ES-I3 (cell line): ENCODE data around the gene PPFIBP2.

Experiments used
- H3K36me3 ChIP-seq: 2 replicates; pipeline ENCODE4 v1.6.1; 2013; ENCODE audit warnings: mild to moderate bottlenecking, low read length, control low read depth, moderate library complexity; ENCODE audit not compliant: insufficient read depth
- H3K4me1 ChIP-seq: 2 replicates; pipeline ENCODE4 v1.6.1; 2013; ENCODE audit warnings: mild to moderate bottlenecking, control low read depth, low read length; ENCODE audit not compliant: insufficient read depth
- H3K9ac ChIP-seq: 2 replicates; pipeline ENCODE4 v1.6.1; 2013; ENCODE audit warnings: low read depth, mild to moderate bottlenecking, low read length, moderate library complexity
- H3K9me3 ChIP-seq: 2 replicates; pipeline ENCODE4 v1.6.1; 2013; ENCODE audit warnings: mild to moderate bottlenecking, low read length, moderate library complexity; ENCODE audit not compliant: control insufficient read depth, insufficient read depth

Gene PPFIBP2

DNA sequence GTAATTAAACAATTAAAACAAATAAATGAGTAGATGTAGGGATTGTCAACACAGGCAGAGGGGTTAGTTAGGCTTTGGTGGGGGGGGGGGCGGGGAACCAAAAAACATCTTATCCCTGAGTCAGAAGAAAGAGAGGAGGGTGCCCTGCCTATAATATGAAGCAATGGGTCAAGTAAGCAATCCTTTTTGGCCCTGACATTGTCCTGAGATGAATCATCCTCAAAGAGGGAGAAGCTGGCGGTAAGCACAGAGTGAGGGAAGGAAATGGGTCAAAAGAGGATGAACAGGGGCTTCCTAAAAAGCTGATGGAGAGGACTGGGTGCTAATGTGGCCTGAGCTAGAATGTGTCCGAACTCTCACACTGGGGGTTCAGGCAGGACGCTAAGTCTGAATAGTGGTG, 23.7 kb upstream of the PPFIBP2 start:
- Histone ChIP-seq H3K9me3 (no peaks in the 10 kb centered on the region), H3K4me1 (peaks cover 11% of the 10 kb centered on the region), H3K9ac (no peak overlapping the region), H3K36me3 (no peaks in the 10 kb centered on the region)

GRCh38 chr11:7490535-7490934, 23.3 kb upstream of the PPFIBP2 start:
- Histone ChIP-seq H3K9ac (no peak overlapping the region), H3K9me3 (no peaks in the 10 kb centered on the region), H3K4me1 (peaks cover 9% of the 10 kb centered on the region; the same call in 1 of the 2 replicates), H3K36me3 (no peaks in the 10 kb centered on the region)

DNA sequence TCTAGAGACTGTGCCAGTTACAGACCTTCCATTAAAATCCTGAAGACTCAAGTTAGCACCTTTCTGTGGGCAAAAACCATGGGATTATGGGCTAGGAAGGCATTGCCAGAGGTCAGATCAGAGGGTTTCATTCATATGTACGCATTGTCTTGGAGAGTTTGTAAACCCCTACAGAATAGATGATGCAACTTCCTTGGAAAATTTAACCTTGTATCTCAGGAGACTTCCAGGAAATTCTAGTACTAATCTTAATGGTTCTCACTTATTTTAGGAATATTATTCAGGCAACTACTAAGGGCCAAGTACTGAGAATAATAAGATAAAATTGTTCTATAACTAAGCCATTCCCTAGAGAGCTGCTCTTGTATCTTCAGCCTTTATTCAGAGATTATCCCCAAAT, 21.5 kb upstream of the PPFIBP2 start:
- Histone ChIP-seq H3K36me3 (no peaks in the 10 kb centered on the region), H3K9ac (no peak overlapping the region), H3K4me1 (peaks cover 9% of the 10 kb centered on the region; the same call in 1 of the 2 replicates), H3K9me3 (no peaks in the 10 kb centered on the region)

DNA sequence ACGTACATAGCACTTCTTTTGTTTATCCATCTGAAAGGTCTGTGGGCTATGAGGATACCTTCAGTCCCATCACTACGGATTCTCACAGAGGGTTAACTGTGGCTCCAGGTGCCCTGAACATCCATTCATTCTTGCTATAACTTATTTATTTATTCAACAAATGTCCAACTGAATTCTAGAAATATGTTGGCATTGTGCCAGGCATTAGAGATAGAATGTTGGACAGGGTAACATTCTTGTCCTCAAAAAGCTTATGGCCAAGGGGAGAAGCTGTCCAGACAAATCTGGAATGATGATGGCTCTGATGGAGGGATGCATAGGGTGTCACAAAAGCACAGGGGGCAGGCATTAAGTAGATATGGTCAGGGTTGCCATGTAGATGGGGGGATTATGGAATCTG, 20.1 kb upstream of the PPFIBP2 start:
- H3K9me3 ChIP-seq = no peaks in the 10 kb centered on the region
- no peaks in the 10 kb centered on the region for H3K36me3 ChIP-seq
- no peak overlapping the region for H3K9ac ChIP-seq
- peaks cover 12% of the 10 kb centered on the region for H3K4me1 ChIP-seq

- Histone ChIP-seq H3K4me1 (peaks cover 17% of the 10 kb centered on the region), H3K36me3 (no peaks in the 10 kb centered on the region), H3K9ac (no peak overlapping the region), H3K9me3 (no peaks in the 10 kb centered on the region)
Observed at GRCh38 chr11:7494086-7494745, 19.6 kb upstream of the PPFIBP2 start.

GRCh38 chr11:7495882-7496551, 17.8 kb upstream of the PPFIBP2 start:
- Histone ChIP-seq H3K36me3 (no peaks in the 10 kb centered on the region), H3K4me1 (peaks cover 17% of the 10 kb centered on the region), H3K9ac (no peak overlapping the region), H3K9me3 (no peaks in the 10 kb centered on the region)

DNA sequence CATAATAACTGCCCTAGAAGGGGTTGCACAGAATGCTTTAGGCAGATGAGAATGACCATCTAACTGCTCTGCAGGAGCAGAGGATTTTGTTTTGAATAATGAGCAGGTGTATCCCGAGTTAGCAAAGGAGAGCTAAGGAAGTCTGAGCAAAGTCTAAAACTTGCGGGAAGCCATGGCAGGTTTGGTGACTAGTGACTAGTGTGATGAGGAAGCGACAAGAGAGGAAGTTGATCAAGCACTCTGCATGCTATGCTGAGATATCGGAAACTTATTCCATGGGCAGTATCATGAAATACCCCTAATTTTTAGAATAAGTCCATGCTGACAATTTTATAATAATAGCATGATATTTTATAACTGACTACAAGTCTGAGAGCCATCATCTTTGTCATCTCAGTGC, 15.6 kb upstream of the PPFIBP2 start:
- no peaks in the 10 kb centered on the region for H3K36me3 ChIP-seq
- peaks cover 14% of the 10 kb centered on the region for H3K4me1 ChIP-seq
- H3K9me3 ChIP-seq = no peaks in the 10 kb centered on the region
- no peak overlapping the region for H3K9ac ChIP-seq

DNA sequence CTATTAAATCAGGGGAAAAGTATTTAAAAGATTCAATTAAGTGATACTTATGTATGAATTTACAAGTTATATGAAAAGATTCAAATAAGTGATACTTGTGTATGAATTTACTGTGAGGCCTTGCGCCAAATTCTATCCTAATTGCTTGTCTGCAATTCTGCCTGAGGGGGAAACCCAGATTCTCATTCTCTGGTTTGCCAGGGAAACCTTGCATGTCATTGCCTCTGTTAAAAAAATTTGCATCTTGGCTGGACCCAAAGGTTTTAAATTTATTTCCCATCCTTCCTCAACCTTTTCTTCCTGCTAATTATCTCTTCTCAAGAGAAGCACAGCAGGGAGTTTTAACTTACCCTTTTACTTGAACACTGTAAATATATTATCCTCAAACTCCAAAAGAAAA, 14.7 kb upstream of the PPFIBP2 start:
- H3K9me3 ChIP-seq = no peaks in the 10 kb centered on the region
- H3K4me1 ChIP-seq = peaks cover 14% of the 10 kb centered on the region
- H3K36me3 ChIP-seq = no peaks in the 10 kb centered on the region
- H3K9ac ChIP-seq = no peak overlapping the region

- no peaks in the 10 kb centered on the region for H3K36me3 ChIP-seq
- H3K4me1 ChIP-seq = peaks cover 14% of the 10 kb centered on the region
- H3K9me3 ChIP-seq = no peaks in the 10 kb centered on the region
- H3K9ac ChIP-seq = no peak overlapping the region
Observed at GRCh38 chr11:7500251-7500650, 13.5 kb upstream of the PPFIBP2 start.

DNA sequence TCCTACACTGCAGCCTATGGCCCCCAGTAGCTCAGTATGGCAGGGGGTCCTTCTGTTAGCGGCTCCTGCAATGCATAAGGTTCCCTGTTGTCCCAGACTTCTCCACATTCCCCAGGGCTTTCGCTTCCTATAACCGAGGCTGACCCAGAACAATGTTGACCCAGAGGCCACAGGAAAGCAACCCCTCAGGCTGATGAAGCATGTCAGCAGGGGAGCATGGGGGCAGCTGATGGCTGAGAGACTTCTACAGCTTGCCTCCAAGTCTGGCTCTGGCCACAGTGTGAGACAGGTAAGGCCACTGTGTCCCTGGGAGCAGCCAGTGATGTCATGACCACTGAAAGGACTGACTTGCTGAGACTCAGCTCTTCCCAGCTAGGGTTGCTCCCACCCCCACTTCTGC, 12.5 kb upstream of the PPFIBP2 start:
- no peaks in the 10 kb centered on the region for H3K36me3 ChIP-seq
- no peak overlapping the region for H3K9ac ChIP-seq
- peaks cover 14% of the 10 kb centered on the region for H3K4me1 ChIP-seq
- H3K9me3 ChIP-seq = no peaks in the 10 kb centered on the region

- H3K4me1 ChIP-seq = peaks cover 14% of the 10 kb centered on the region
- no peaks in the 10 kb centered on the region for H3K36me3 ChIP-seq
- H3K9ac ChIP-seq = no peak overlapping the region
- H3K9me3 ChIP-seq = no peaks in the 10 kb centered on the region
Observed at GRCh38 chr11:7501894-7502293, 11.9 kb upstream of the PPFIBP2 start.

DNA sequence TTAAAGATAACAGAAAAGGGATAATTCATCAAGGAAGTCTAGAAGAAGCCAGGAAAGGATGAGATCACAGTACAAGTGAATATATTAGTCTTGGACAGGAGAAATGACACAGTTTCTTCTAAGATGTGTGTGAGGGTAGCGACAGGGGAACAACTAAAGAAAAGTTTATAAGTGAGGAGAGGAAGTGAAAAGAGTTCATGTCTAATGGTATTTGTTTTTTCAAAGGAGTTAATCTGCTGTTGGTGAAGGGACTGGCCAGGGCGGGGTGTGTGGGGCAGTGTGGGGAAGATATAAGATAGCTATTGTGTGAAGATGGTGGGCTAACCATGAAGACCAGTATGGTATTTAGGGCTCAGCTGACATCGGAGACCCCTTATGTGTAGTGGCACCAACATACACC, 7.6 kb upstream of the PPFIBP2 start:
- H3K36me3 ChIP-seq = no peaks in the 10 kb centered on the region
- H3K9ac ChIP-seq = no peak overlapping the region
- H3K4me1 ChIP-seq = no peaks in the 10 kb centered on the region
- no peaks in the 10 kb centered on the region for H3K9me3 ChIP-seq

DNA sequence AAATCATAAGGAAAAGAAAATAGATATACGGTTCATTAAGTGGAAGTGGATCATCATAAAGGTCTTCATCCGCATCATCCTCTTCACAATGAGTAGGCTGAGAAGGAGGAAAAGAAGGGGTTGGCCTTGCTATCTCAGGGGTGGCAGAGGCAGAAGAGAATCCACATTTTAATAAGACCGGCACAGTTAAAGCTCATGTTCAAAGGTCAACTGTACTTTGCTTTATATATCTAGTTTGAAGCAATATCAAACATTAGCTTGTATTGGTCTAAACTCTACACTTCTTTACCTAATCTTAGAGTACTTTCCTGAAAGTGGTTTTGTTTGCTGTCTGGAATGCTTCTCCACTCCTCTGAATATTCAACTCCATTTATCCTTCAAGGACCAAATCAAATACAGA, 5.7 kb upstream of the PPFIBP2 start:
- Histone ChIP-seq H3K9ac (no peak overlapping the region), H3K9me3 (no peaks in the 10 kb centered on the region), H3K4me1 (peaks cover 9% of the 10 kb centered on the region; the same call in 1 of the 2 replicates), H3K36me3 (no peaks in the 10 kb centered on the region)

DNA sequence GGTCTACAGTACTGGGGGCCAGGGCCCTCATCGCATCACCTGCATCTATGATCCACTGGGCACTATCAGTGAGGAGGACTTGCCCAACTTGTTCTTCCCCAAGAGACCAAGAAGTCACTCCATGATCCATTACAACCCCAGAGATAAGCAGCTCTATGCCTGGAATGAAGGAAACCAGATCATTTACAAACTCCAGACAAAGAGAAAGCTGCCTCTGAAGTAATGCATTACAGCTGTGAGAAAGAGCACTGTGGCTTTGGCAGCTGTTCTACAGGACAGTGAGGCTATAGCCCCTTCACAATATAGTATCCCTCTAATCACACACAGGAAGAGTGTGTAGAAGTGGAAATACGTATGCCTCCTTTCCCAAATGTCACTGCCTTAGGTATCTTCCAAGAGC, 3.8 kb upstream of the PPFIBP2 start:
- Histone ChIP-seq H3K9me3 (no peaks in the 10 kb centered on the region), H3K9ac (no peak overlapping the region), H3K4me1 (peaks cover 9% of the 10 kb centered on the region; the same call in 1 of the 2 replicates), H3K36me3 (no peaks in the 10 kb centered on the region)

GRCh38 chr11:7511401-7511800, 2.4 kb upstream of the PPFIBP2 start:
- H3K4me1 ChIP-seq = peaks cover 9% of the 10 kb centered on the region; the same call in 1 of the 2 replicates
- H3K9me3 ChIP-seq = no peaks in the 10 kb centered on the region
- H3K36me3 ChIP-seq = no peaks in the 10 kb centered on the region
- no peak overlapping the region for H3K9ac ChIP-seq
